ENCODE data around the gene PRSS1. TPM values are rescaled to one million over a fixed set of nuclear protein-coding genes. Genes with fewer than 3 reads are reported as not detected.

The PRSS1 gene
- total RNA-seq, 1 donor from 2014 or later = not detected

DNA sequence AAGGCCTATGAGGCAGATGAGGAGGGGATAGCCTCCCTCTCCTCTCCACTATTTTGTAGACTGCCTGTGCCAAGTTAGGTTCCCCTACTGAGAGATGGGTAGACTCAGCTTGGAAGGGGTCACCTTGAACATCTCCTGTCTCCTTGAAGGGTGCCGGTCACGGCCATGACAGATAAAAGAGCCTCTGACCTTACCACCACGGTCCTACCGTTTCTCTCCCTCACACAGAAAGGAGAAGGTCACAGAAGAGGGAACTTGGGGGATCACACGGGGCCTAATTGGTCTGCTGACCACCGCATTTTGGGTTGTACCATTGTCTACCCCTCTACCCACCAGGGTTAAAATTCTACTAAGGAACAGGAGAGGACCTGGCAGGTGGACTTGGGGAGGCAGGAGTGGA, 38.5 kb downstream of the PRSS1 start:
- intact Hi-C loops (cut with DNase I) = no loop called here
- H3K27me3 ChIP-seq = no peaks in the 10 kb centered on the region
- DNase-seq (ENCODE audit: low spot score in 2 of 2) = no peak
- H3K4me3 ChIP-seq = no peak overlapping the region
- H3K36me3 ChIP-seq = no peaks in the 10 kb centered on the region
- H3K9me3 ChIP-seq = no peaks in the 10 kb centered on the region
- H3K4me1 ChIP-seq = no peaks in the 10 kb centered on the region
- TF ChIP-seq, protein P1, sequence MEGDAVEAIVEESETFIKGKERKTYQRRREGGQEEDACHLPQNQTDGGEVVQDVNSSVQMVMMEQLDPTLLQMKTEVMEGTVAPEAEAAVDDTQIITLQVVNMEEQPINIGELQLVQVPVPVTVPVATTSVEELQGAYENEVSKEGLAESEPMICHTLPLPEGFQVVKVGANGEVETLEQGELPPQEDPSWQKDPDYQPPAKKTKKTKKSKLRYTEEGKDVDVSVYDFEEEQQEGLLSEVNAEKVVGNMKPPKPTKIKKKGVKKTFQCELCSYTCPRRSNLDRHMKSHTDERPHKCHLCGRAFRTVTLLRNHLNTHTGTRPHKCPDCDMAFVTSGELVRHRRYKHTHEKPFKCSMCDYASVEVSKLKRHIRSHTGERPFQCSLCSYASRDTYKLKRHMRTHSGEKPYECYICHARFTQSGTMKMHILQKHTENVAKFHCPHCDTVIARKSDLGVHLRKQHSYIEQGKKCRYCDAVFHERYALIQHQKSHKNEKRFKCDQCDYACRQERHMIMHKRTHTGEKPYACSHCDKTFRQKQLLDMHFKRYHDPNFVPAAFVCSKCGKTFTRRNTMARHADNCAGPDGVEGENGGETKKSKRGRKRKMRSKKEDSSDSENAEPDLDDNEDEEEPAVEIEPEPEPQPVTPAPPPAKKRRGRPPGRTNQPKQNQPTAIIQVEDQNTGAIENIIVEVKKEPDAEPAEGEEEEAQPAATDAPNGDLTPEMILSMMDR (IDR thresholded peaks at IDR 0.05) = no peak
- no peak overlapping the region for H3K27ac ChIP-seq

GRCh38 chr7:142788303-142789289, 39.3 kb downstream of the PRSS1 start:
- Histone ChIP-seq H3K4me1 (no peaks in the 10 kb centered on the region), H3K27ac (no peak overlapping the region), H3K4me3 (no peak overlapping the region), H3K9me3 (no peaks in the 10 kb centered on the region), H3K36me3 (no peaks in the 10 kb centered on the region), H3K27me3 (no peaks in the 10 kb centered on the region)
- DNase-seq (ENCODE audit: low spot score in 2 of 2) = no peak
- TF ChIP-seq, protein P1 (IDR thresholded peaks at IDR 0.05) = no peak
- intact Hi-C loops (cut with DNase I) = no loop called here

DNA sequence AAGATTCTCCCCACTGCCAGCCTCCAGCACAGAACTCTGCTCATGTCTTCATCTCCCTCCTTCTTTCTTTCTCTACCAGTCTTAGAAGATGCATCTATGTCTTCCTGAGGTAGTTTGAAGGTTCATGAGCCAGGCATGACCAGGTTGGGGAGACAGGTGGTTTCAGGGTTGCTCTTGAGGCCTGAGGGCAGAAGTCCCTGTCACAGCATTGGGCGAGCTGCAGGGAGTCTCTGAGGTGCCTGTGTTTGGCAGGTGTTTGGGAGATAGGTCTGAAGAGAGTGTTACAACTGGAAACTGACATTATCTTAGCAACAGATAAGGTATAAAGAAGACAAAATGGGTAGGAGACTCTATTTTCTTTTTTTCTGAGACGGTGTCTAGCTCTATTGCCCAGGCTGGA, 40.2 kb downstream of the PRSS1 start:
- Histone ChIP-seq H3K36me3 (no peaks in the 10 kb centered on the region), H3K27ac (no peak overlapping the region), H3K9me3 (no peaks in the 10 kb centered on the region), H3K4me1 (no peaks in the 10 kb centered on the region), H3K27me3 (no peaks in the 10 kb centered on the region), H3K4me3 (no peak overlapping the region)
- no peak for DNase-seq (ENCODE audit: low spot score in 2 of 2)
- TF ChIP-seq, protein P1 (IDR thresholded peaks at IDR 0.05) = no peak
- intact Hi-C loops (cut with DNase I) = no loop called here

DNA sequence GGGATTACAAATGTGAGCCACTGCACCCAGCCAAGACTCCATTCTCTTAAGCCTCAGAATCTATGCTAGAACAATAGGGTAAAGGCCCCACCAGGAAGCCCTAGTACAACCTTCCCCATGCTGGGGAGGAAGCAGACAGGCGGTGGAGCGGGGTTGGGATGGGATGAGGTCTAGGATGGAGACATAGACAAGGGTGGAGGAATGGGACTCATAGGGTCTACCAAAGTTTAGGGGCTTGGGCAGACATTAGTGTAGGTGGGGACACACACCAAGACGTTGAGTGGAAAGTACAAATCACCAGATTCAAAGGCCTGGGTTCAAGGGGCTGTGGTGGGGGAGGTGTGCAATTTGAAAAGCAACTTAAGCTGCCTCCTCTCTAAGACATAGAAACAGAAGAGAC, 40.8 kb downstream of the PRSS1 start:
- no peaks in the 10 kb centered on the region for H3K36me3 ChIP-seq
- intact Hi-C loops (cut with DNase I) = no loop called here
- H3K4me1 ChIP-seq = no peaks in the 10 kb centered on the region
- H3K27me3 ChIP-seq = no peaks in the 10 kb centered on the region
- TF ChIP-seq, protein P1 (IDR thresholded peaks at IDR 0.05) = no peak
- H3K27ac ChIP-seq = no peak overlapping the region
- no peaks in the 10 kb centered on the region for H3K9me3 ChIP-seq
- no peak for DNase-seq (ENCODE audit: low spot score in 2 of 2)
- no peak overlapping the region for H3K4me3 ChIP-seq

GRCh38 chr7:142790555-142790954, 41.3 kb downstream of the PRSS1 start:
- no peaks in the 10 kb centered on the region for H3K27me3 ChIP-seq
- H3K9me3 ChIP-seq = no peaks in the 10 kb centered on the region
- intact Hi-C loops (cut with DNase I) = no loop called here
- no peak for DNase-seq (ENCODE audit: low spot score in 2 of 2)
- H3K36me3 ChIP-seq = no peaks in the 10 kb centered on the region
- no peak overlapping the region for H3K27ac ChIP-seq
- no peak overlapping the region for H3K4me3 ChIP-seq
- no peaks in the 10 kb centered on the region for H3K4me1 ChIP-seq
- TF ChIP-seq, protein P1 (IDR thresholded peaks at IDR 0.05) = no peak
